DMS 273 treated with DMSO at 0.1 percent for 48 hours (cell line): ENCODE results near the gene AMBP.
"Not testable (repeated sequence)": the region's sequence is repeated elsewhere in the genome, so short reads cannot be mapped to it uniquely, and the experiment has no call there.

Source experiments
- DNase-seq: peaks from one replicate; lab custom pipeline; 2025; lab: John Stamatoyannopoulos, UW

Gene AMBP

DNA sequence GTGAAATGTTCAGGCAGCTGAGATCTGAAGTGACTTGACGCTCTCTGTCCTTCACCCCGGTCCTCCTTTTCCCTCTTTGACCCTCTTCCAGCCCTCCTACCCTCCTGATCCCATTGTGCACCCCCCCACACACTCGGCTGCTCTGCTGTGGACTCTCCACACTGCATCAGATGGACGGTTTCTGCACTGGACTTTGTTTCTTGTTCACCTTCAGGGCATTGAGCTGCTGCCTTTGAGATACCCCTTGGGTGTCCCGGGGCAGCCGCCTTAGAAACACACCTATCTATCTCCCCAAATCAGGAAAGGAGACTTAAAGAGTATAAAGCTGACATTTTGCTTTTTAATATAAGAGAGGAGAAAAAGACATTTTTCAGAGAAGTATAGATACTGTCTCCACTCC is 27.5 kb downstream of the AMBP start:
- DNase-seq, result no peak

DNA sequence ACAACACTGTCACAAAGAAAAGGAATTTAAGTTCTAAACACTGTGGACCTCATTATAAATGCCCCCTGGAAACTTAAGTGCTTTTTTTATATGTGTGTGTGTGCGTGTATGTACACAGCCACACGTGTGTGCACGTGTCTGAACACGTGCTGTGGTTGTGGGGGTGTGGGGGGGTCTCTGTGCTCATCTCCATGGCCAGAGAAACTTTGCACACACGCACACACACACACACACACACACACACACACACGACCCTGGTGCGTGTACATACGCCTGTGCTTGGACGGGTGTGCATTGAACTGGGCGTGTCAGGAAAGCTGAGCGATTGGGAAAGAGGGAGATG is 27.9 kb downstream of the AMBP start:
- DNase-seq, result no peak

DNA sequence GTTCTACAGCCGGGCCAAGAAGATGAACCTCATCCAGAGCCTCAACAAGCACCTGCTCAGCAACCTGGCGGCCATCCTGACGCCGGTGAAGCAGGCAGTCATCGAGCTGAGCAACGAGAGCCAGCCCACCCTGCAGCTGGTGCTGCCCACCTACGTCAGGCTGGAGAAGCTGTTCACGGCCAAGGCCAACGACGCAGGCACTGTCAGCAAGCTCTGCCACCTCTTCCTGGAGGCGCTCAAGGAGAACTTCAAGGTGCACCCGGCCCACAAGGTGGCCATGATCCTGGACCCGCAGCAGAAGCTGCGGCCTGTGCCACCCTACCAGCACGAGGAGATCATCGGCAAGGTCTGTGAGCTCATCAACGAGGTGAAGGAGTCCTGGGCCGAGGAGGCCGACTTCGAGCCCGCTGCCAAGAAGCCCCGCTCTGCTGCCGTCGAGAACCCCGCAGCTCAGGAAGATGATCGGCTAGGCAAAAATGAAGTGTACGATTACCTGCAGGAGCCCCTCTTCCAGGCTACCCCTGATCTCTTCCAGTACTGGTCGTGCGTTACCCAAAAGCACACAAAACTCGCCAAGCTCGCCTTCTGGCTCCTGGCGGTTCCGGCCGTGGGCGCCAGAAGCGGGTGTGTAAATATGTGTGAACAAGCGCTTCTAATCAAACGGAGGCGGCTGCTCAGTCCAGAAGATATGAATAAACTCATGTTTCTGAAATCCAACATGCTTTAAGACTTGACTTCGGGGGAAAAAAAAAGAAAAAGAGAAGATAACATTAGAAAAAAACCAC is 28.5 kb downstream of the AMBP start:
- DNase-seq, result no peak

DNA sequence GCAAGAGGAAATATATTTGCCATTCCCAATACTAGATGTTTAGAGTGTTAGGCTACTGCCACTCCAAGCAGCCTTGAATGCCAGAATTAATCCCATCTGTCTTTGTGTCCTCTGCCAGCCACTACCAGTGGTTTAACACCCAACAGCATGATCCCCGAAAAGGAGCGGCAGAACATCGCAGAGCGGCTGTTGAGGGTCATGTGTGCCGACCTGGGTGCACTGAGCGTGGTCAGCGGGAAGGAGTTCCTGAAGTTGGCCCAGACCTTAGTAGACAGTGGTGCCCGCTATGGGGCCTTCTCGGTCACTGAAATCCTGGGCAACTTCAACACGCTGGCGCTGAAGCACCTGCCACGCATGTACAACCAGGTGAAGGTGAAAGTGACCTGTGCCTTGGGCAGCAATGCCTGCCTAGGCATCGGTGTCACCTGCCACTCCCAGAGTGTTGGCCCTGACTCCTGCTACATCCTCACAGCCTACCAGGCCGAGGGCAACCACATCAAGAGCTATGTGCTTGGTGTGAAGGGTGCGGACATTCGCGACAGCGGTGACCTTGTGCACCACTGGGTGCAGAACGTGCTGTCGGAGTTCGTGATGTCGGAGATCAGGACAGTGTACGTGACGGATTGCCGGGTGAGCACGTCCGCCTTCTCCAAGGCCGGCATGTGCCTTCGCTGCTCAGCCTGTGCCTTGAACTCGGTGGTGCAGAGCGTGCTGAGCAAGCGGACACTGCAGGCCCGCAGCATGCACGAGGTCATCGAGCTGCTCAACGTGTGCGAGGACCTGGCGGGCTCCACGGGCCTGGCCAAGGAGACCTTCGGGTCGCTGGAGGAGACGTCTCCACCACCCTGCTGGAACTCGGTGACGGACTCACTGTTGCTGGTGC is 29.3 kb downstream of the AMBP start:
- no peak for DNase-seq

DNA sequence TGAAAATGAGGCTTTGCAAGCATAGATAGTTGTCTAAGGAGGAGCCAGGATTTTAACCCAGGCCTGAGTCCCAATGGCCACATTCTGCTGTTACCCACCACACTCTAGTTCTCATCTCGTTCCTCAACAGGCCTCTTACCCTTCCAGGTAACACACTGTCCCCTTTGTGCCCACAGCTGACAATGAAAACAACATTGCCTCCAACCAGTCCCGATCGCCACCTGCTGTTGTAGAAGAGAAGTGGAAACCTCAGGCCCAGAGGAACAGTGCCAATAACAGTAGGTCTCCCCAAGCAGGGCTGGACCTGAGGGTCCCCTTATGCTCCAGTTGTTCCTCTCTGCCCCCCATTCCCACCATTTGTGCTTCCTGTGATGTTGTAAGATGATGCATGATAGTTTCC is 30.4 kb downstream of the AMBP start:
- no peak for DNase-seq

DNA sequence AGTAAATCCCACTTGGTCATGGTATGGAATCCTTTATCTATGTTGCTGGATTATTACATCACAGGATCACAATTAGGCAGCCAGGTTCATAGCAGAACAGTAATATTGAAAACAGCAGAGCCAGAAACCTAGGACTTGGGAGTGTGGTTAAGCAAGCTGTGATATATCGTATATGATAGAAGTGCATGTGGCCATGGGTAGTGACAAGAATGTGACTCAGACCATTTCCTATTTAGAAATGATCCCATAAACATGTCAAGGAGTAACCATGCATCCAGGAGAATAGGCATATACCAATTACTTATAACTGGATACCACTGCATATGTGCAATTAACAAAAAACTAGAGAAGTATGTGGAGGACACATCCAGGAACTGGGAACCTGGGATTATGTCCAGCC is 31.2 kb downstream of the AMBP start:
- no peak for DNase-seq

DNA sequence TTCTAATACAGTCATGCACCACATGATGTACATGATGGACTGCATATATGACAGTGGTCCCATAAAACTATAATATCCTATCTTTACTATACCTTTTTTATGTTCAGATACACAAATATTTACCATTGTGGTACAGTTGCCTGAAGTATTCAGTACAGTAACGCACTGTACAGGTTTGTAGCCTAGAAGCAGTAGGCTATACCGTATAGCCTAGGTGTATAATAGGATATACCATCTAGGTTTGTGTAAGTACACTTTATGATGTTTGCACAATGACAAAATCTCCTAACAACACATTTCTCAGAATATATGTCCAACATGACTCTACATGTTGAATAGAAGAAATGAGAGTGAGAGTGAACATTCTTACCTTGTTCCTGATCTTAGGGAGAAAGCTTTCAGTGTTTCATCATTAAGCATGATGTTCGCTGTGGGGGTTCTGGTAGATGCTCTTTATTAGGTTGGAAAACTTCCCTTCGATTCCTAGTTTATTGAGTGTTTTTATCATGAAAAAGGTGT is 31.8 kb downstream of the AMBP start:
- no peak for DNase-seq

DNA sequence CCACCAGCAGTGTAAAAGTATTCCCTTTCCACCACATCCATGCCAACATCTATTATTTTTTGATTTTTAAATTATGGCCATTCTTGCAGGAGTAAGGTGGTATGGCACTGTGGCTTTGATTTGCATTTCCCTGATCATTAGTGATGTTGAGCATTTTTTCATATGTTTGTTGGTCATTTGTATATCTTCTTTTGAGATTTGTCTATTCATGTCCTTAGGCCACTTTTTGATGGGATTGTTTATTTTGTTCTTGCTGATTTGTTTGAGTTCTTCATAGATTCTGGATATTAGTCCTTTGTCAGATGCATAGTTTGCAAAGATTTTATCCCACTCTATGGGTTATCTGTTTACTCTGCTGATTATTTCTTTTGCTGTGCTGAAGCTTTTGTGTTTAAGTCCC is 34.4 kb downstream of the AMBP start:
- not testable (repeated sequence) for DNase-seq

DNA sequence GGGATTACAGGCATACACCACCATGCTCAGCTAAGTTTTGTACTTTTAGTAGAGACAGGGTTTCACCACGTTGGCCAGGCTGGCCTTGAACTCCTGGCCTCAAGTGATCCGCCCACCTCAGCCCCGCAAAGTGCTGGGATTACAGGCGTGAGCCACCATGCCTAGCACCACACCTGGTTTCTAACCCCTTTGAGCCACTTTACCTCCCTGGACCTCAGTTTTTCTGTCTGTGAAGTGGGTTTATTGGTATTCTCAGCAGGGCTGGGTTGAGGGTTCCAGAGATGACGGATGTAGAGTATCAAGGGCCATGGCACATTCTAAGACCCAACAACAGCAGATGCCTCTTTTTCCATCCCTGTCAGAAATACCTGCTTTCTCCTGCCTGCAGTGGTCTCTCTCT is 38.6 kb downstream of the AMBP start:
- no peak for DNase-seq

DNA sequence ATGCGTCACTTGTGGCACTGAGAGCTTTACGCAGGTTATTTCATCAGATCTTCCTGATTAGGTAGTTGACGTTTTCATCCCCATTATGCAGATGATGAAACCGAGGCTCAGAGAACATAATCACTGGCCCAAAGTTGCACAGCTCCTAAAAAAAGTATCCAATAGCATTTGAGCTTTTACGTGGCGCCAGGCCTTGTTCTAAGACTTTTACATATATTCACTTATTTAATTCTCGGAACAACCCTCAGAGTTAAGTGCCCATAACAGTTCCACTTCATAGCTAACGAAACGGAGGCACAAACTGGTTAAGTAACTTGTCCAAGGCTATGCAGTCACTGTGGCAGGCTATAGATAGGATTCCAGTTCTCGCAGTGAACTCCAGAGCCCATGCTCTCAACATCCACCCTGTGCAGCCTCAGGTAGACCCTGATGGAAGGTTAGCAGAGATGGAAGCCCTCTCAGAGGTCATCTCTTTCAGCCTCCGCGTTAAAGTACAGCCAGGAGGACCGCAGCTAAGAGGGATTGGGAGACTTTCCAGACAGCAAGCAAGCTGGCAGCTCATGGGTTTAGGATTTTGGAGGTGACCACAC is 39.3 kb downstream of the AMBP start:
- no peak for DNase-seq

DNA sequence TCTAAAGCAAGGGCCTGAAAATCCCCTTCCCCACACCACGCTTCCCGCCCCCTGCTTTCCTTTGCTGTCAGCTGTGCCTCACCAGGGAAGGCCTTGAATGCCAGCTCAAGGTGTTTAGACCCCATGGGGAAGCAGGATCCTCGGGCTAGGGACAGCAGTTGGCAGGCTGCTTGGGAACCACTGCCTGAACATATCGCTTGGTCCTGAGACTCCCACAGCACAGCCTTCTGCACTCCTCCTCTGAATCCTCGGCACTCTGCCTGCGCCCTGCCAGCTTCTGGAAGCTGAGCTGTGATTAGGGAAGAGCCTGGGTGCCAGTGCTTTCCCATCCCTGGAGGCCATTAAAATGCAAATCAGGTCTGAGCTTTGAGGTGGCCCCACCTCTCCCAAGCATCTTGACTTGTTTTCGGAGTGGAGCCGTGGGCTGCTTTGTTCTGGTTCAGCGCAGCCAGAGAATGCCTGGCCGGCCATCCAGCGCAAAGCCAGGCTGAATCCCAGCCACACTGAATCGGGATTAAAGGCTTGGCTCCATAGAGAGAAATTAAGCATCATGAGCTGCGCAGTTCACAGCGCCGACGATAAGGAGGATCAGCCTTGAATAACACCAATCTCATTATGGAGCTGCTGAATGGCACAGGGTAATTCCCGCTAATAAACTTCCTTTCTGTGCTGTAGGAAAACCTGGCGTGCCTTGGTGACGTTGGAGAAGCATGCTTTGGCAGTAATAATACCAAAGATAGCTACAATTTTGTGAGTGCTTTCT is 40.0 kb downstream of the AMBP start:
- DNase-seq, result no peak

DNA sequence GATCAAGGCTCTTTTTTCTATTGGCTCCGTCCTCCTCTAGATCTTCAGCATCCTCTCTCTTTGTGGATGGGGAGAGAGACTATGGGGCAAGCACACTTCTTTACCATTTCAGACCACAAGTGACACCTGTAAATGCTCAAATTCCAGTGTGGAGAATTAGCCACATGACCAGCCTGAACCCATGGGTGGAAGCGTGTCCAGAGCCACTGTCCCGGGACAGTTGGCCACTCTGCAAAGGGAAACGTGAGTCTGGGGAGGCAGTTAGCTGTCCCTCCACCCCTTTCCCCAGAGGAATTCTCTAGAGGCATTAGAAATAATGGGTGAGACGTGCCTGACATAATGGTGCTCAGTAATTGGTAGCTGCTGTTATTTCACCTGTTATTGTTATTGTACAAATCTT is 40.9 kb downstream of the AMBP start:
- DNase-seq, result no peak

DNA sequence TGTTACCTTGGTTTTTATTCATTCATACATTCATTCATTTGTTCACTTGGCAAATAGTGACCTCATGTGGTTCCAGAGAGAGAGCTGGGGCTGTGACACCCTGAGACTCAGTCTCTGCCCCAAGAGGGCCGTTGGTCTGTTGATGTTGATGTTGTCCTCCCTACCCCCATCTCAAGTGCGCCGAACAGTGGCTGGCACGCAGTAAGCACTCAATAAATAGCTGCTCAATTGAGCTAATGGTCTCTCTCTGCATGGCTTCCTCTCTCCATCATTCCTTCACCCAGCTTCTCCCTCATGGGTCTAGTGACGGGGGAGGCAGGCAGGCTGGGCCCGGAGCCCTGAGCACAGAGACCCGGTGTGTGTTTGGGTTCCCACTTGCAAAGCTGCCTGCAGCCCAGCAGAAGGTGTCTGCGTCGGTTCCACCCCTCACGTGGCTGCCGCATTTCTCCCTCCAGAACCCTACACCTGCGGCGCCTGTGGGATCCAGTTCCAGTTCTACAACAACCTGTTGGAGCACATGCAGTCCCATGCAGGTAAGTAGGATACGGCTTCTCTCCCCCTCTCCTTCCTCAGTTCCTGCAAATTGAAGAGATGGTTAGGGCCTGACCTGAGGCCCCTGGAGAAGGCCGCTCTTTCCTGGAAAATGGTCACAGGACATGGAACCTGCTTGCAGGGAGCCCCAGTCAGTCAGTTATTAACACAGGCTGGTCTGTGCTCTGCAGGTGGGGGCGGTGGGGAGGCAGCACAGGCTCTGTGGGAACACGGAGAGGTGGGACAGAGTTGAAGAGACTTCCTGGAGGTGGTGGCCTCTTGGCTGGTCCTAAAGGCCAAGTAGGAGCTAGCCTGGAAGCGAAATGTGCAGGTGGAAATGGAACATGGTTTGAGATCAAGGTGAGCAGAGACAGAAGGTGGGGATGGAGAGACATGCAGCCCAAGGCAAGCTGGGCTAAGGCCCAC is 42.0 kb downstream of the AMBP start:
- DNase-seq, result no peak

DNA sequence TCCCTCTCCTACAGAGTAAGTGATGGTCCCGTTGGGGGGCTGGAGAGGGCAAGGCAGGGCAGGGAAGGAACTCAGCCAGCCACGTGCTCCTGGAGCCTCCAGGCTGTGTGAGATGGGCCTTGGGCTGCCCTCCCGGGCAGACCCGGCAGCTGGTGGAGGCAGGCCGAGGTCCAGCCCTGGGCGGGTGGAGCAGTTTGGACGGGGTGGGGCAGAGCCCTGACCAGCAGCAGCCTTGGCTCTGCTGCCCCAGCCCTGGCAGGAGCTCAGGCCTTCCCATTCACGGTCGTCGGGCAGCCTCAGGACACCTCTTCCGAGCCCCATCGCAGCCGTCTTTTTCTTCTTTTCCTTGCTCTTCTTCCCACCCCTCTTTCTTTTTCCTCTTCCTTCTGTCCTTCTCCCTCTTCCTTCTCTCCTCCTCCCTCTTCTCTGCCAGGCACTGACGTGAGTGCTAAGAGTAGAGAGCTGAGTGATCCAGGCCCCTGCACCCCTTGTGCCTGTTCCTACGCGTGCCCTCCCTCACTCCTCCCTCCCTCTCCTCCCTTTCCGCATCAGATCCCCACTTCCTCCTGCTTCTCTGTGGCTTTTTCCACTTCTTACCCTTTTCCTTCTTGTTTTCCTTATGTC is 42.8 kb downstream of the AMBP start:
- peak; percentile 17 for DNase-seq

DNA sequence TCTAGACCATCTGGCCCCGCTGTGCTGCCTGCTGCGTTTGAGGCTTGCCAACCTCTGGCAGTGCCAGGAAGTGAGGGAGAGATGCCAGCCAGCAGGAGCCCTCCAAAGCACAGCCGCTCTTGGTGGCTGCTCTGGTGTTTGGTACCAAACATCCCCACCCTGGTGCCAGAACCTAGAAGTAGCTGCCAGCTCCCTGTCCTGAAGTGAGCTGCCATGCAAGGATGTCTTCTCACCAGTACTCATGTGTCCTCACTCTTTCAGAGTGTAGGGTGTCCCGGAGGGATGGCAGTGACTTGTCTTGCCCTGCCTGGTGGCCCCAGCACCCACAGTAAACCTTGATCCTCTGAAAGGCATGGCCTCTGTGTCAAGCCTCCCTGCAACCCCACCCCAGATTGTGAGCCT is 43.4 kb downstream of the AMBP start:
- peak; percentile 71 for DNase-seq

DNA sequence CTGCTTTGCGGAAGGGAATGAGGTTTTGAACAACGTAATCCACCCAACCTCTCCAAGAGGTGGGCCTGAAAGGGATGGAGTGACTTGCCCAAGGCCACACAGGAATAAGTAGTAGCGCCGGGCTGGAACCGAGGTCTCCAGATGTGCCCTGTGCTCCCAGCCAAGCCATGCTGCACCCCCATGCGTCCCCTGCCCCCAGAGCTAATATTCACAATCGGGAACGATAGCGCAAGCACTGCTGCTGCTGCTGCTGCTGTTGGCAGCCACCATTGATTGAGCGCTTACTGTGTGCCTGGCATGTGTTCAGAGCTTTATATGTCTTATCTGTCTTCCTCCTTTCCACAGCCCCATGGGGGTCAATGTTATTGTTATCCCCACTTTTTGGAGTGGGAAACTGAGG is 43.9 kb downstream of the AMBP start:
- no peak for DNase-seq

DNA sequence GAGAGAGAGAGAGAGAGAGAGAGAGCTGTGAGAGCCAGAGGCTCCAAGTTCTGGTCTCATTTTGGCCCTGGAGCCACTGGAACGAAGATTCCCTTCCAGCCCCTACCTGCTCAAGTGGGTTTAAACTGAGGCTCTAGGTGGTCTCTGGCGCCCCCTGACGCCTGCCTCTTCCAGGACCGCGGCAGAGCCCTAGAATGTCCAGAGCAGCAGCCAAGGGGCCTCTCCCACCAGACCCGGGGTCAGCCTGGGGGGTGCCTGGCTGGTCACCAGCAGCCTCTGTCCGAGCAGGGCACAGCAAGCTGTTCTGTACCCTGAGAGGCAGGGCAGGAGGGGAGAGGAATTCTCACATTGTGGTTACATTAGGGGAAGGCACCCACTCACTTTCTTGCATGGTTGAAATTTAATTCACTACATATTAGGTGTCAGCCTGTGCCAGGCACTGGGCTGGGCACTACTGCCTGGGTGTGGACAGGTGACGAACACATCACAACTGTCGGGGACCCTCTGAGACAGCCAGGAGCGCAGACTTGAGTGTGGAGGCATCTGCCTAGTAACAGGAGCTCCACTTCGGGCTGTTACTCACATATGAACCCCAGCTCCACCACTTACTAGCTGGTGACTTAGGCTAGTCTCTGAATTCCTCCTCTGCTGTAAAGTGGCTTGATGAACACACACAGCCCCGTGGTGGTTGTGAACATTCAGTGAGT is 44.5 kb downstream of the AMBP start:
- DNase-seq, result peak; percentile 23

DNA sequence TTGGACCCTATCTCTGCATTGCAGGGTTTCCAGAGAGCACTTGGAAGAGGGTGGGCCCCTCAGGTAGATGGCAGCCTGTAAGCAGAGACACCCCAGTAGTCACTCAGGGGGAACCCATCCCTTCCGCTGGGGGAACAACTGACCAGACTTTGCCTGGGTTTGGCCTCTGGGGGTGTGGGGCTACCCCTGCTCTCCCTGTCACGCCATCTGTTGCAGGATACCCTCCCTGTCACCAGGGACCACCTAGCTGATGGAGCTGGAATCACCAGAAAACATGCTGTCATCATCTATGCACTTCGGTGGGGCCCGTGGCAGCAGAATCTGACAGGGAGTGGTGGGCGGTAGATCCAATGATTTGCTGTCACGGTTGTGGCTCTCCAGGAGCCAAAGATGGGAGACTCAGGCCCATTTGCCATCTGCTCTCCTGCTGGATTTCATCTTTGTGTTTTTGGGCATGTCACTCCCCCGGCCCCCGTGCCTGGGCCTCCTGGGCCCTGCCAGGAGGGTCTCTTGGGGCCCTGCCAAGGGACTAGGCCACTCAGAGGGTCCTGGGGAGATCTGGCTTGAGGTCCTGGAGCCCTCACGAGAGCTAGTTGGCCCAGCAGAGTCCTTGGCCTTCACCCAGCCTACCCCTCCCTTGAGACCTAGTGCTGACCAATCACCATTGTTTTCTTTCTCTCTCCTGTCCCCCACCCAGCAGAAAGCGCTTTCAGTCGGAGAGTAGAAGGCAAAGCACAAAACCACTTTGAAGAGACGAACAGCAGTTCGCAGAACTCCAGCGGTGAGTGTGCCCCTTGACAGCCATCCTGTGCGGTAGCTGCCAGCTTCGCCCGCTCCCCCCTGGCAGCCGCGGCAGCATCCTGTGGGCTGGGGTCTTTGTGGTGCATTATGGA is 45.9 kb downstream of the AMBP start:
- no peak for DNase-seq
